ENCODE data around the gene IL6. TPM values are rescaled to one million over a fixed set of nuclear protein-coding genes. Genes with fewer than 3 reads are reported as not detected.

Gene IL6
- total RNA-seq, 1 experiment from 2014 or later, result not detected

DNA sequence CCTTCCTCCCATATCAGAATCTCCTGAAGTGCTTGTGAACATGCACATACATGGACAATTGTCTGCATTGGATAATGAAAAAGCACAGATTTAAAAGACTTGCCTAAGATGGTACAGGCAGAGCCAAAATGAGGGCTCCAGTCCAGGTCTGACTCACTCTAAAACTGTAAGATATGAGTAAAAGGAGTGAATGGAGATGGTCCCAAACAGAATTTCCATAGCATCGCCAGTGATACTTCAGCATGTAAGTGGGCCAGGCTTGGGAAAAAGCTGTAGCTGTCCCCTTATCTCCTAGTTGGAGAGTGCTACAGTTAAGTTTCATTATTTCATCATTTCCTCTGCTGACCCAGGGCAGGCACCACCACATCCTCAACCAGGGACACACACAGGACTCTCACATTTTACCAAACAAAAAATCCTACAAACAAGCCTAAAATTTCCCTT, 26.4 kb upstream of the IL6 start:
- no TSS peak for BruUV-seq (replicated peaks)

More for the DNA sequence above, 26.4 kb upstream of the IL6 start:
- Histone ChIP-seq H3K9ac (ENCODE audit: low read length) (no peak overlapping the region), H3K36me3 (ENCODE audit: control insufficient read depth in 1 of 2, insufficient read depth in 2 of 2, low read length in 2 of 2) (no peaks in the 10 kb centered on the region), H2AFZ (ENCODE audit: low read depth, low read length, poor library complexity, severe bottlenecking) (no peak overlapping the region), H3K4me2 (ENCODE audit: low read length) (no peak overlapping the region), H3K9me2 (ENCODE audit: insufficient read depth) (no peaks in the 10 kb centered on the region), H3K79me2 (ENCODE audit: insufficient read depth, low read length) (no peaks in the 10 kb centered on the region), H3K27me3 (ENCODE audit: insufficient read depth, low read length) (no peaks in the 10 kb centered on the region), H3K4me3 (replicated peaks in 1 of 2; ENCODE audit: low read depth in 1 of 2, low read length in 2 of 2) (no peak overlapping the region), H3K9me3 (ENCODE audit: control insufficient read depth in 1 of 2, insufficient read depth in 1 of 2, low read depth in 1 of 2, low read length in 2 of 2) (no peaks in the 10 kb centered on the region), H4K20me1 (ENCODE audit: insufficient read depth) (no peaks in the 10 kb centered on the region), H3K27ac (ENCODE audit: low read depth, low read length) (no peak overlapping the region), H3K4me1 (ENCODE audit: control insufficient read depth in 1 of 2, insufficient read depth in 2 of 2, low read length in 2 of 2) (no peaks in the 10 kb centered on the region)
- no peak for ATAC-seq
- ChIA-PET RAD21 (ENCODE audit: low non-redundant PET in 1 of 2, low total read pairs in 2 of 2, uncharacterized antibody in 2 of 2, unreplicated experiment in 2 of 2) (no interaction called here), POLR2A (no interaction called here), CTCF (no interaction called here)
- TF ChIP-seq, protein P1, sequence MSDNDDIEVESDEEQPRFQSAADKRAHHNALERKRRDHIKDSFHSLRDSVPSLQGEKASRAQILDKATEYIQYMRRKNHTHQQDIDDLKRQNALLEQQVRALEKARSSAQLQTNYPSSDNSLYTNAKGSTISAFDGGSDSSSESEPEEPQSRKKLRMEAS (IDR thresholded peaks at IDR 0.05), result no peak
- TF ChIP-seq, protein P2, sequence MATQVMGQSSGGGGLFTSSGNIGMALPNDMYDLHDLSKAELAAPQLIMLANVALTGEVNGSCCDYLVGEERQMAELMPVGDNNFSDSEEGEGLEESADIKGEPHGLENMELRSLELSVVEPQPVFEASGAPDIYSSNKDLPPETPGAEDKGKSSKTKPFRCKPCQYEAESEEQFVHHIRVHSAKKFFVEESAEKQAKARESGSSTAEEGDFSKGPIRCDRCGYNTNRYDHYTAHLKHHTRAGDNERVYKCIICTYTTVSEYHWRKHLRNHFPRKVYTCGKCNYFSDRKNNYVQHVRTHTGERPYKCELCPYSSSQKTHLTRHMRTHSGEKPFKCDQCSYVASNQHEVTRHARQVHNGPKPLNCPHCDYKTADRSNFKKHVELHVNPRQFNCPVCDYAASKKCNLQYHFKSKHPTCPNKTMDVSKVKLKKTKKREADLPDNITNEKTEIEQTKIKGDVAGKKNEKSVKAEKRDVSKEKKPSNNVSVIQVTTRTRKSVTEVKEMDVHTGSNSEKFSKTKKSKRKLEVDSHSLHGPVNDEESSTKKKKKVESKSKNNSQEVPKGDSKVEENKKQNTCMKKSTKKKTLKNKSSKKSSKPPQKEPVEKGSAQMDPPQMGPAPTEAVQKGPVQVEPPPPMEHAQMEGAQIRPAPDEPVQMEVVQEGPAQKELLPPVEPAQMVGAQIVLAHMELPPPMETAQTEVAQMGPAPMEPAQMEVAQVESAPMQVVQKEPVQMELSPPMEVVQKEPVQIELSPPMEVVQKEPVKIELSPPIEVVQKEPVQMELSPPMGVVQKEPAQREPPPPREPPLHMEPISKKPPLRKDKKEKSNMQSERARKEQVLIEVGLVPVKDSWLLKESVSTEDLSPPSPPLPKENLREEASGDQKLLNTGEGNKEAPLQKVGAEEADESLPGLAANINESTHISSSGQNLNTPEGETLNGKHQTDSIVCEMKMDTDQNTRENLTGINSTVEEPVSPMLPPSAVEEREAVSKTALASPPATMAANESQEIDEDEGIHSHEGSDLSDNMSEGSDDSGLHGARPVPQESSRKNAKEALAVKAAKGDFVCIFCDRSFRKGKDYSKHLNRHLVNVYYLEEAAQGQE (IDR thresholded peaks at IDR 0.05; ENCODE audit: low read depth), result no peak
- TF ChIP-seq RAD21 (IDR thresholded peaks at IDR 0.05; ENCODE audit: low read depth), result no peak
- TF ChIP-seq, protein P3, sequence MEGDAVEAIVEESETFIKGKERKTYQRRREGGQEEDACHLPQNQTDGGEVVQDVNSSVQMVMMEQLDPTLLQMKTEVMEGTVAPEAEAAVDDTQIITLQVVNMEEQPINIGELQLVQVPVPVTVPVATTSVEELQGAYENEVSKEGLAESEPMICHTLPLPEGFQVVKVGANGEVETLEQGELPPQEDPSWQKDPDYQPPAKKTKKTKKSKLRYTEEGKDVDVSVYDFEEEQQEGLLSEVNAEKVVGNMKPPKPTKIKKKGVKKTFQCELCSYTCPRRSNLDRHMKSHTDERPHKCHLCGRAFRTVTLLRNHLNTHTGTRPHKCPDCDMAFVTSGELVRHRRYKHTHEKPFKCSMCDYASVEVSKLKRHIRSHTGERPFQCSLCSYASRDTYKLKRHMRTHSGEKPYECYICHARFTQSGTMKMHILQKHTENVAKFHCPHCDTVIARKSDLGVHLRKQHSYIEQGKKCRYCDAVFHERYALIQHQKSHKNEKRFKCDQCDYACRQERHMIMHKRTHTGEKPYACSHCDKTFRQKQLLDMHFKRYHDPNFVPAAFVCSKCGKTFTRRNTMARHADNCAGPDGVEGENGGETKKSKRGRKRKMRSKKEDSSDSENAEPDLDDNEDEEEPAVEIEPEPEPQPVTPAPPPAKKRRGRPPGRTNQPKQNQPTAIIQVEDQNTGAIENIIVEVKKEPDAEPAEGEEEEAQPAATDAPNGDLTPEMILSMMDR (IDR thresholded peaks at IDR 0.05 in 2 of 3, conservative IDR thresholded peaks at IDR 0.05 in 1 of 3; ENCODE audit: borderline replicate concordance in 1 of 3, insufficient read depth in 1 of 3, low read depth in 2 of 3, low read length in 2 of 3), result no peak
- no peak for TF ChIP-seq POLR2AphosphoS5 (IDR thresholded peaks at IDR 0.05; ENCODE audit: low read depth, low read length)
- TF ChIP-seq SP1 (IDR thresholded peaks at IDR 0.05; ENCODE audit: low read depth), result no peak
- no peak for TF ChIP-seq ZNF274 (IDR thresholded peaks at IDR 0.05; ENCODE audit: low read depth, low read length)
- no peak for TF ChIP-seq POLR2A (IDR thresholded peaks at IDR 0.05; ENCODE audit: borderline replicate concordance, extremely low read depth, insufficient read depth, insufficient read length)
- no peak for TF ChIP-seq CBX3 (IDR thresholded peaks at IDR 0.05; ENCODE audit: low read depth)
- no peak for TF ChIP-seq SRF (IDR thresholded peaks at IDR 0.05; ENCODE audit: low read depth)
- TF ChIP-seq YY1 (IDR thresholded peaks at IDR 0.05; ENCODE audit: extremely low read depth, insufficient replicate concordance, low read depth, low read length), result no peak
- no peak for TF ChIP-seq EZH2phosphoT487 (IDR thresholded peaks at IDR 0.05; ENCODE audit: borderline replicate concordance)
- TF ChIP-seq ZFX (IDR thresholded peaks at IDR 0.05), result no peak
- TF ChIP-seq ELF1 (IDR thresholded peaks at IDR 0.05; ENCODE audit: borderline replicate concordance, low read depth), result no peak
- no peak for TF ChIP-seq JUND (IDR thresholded peaks at IDR 0.05)
- no peak for TF ChIP-seq TCF7L2 (IDR thresholded peaks at IDR 0.05; ENCODE audit: borderline replicate concordance, extremely low read depth, insufficient read depth, insufficient read length)
- no peak for TF ChIP-seq EZH2 (IDR thresholded peaks at IDR 0.05)
- intact Hi-C loops (cut with micrococcal nuclease), result no loop called here
- no peak for DNase-seq (ENCODE audit: low read depth, low spot score)

Measured in HCT116 (cell line).